ENCODE results near the gene TMEM60. TPM values are rescaled to one million over a fixed set of nuclear protein-coding genes. Genes with fewer than 3 reads are reported as not detected.
A peak's percentile ranks its signal among the peaks of the same experiment; 100 is the strongest.

Gene TMEM60
- total RNA-seq, 1 donor from 2014 or later = 7.4 TPM

- Histone ChIP-seq H3K36me3 (ENCODE audit: control insufficient read depth, insufficient read depth, low read length) (no peaks in the 10 kb centered on the region), H3K4me3 (ENCODE audit: low read depth, low read length) (peak overlapping the region; percentile 96), H3K27me3 (ENCODE audit: control insufficient read depth, insufficient read depth, low read length) (no peaks in the 10 kb centered on the region)
- DNase-seq (ENCODE audit: low read depth) = peak; percentile 29
- no peak for FAIRE-seq
- TF ChIP-seq CTCF (IDR thresholded peaks at IDR 0.05; ENCODE audit: insufficient read depth, low read length, severe bottlenecking) = no peak
These were observed 1.1 kb upstream of the TMEM60 start for GRCh38 chr7:77799078-77799964.

- DNase-seq (ENCODE audit: low read depth) (no peak), FAIRE-seq (no peak)
- Histone ChIP-seq H3K4me3 (ENCODE audit: low read depth, low read length) (peak overlapping the region; percentile 96), H3K36me3 (ENCODE audit: control insufficient read depth, insufficient read depth, low read length) (no peaks in the 10 kb centered on the region), H3K27me3 (ENCODE audit: control insufficient read depth, insufficient read depth, low read length) (no peaks in the 10 kb centered on the region)
- no peak for TF ChIP-seq CTCF (IDR thresholded peaks at IDR 0.05; ENCODE audit: insufficient read depth, low read length, severe bottlenecking)
These were observed 370 bp downstream of the TMEM60 start for GRCh38 chr7:77797734-77798393.

- no peak for DNase-seq (ENCODE audit: low read depth)
- no peaks in the 10 kb centered on the region for H3K27me3 ChIP-seq (ENCODE audit: control insufficient read depth, insufficient read depth, low read length)
- TF ChIP-seq CTCF (IDR thresholded peaks at IDR 0.05; ENCODE audit: insufficient read depth, low read length, severe bottlenecking) = no peak
- FAIRE-seq = no peak
- no peaks in the 10 kb centered on the region for H3K36me3 ChIP-seq (ENCODE audit: control insufficient read depth, insufficient read depth, low read length)
- peak overlapping the region; percentile 96 for H3K4me3 ChIP-seq (ENCODE audit: low read depth, low read length)
These were observed 1.3 kb downstream of the TMEM60 start for GRCh38 chr7:77796960-77797359.

- DNase-seq (ENCODE audit: low read depth) = no peak
- FAIRE-seq = no peak
- H3K36me3 ChIP-seq (ENCODE audit: control insufficient read depth, insufficient read depth, low read length) = no peaks in the 10 kb centered on the region
- H3K27me3 ChIP-seq (ENCODE audit: control insufficient read depth, insufficient read depth, low read length) = no peaks in the 10 kb centered on the region
- H3K4me3 ChIP-seq (ENCODE audit: low read depth, low read length) = no peak overlapping the region
- no peak for TF ChIP-seq CTCF (IDR thresholded peaks at IDR 0.05; ENCODE audit: insufficient read depth, low read length, severe bottlenecking)
These were observed 2.1 kb downstream of the TMEM60 start for GRCh38 chr7:77796109-77796508.

GRCh38 chr7:77794000-77794399 is 4.2 kb downstream of the TMEM60 start:
- FAIRE-seq (no peak), DNase-seq (ENCODE audit: low read depth) (peak; percentile 45)
- no peaks in the 10 kb centered on the region for H3K27me3 ChIP-seq (ENCODE audit: control insufficient read depth, insufficient read depth, low read length)
- H3K36me3 ChIP-seq (ENCODE audit: control insufficient read depth, insufficient read depth, low read length) = no peaks in the 10 kb centered on the region
- H3K4me3 ChIP-seq (ENCODE audit: low read depth, low read length) = no peak overlapping the region
- TF ChIP-seq CTCF (IDR thresholded peaks at IDR 0.05; ENCODE audit: insufficient read depth, low read length, severe bottlenecking) = no peak

Data from bronchial epithelial cell (primary cell).